ENCODE measurements around the gene GBP4.

GBP4 gene

DNA sequence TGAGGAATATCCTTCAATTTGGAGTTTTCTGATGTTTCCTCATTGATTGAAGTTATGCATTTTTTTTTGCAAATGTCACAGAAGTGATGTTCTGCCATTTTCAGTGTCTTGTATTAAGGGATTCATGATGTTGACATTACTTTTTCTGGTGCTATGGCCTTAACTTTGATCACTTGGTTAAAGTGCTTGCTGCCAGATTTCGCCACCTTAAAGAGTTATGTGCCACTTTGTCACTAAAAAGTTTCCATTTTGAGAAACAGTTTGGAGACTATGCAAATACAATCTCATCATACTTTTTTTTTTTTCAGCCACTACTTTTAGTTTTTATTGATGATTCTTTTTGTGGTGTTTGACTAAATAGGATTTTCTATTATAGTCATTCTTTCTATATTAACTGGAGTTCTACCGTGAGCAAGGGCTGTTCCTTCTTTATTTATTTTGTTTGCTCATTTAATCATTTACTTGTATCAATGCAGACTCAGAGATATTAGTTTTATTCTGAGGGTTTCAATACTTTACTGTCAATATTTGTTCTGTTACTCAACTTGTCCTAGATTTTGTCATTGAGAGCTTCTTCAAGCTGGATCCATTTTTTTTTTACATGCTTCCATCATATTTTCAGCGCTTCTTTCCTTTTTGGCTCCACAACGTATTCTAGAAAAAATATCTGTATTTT, 26.1 kb downstream of the GBP4 start:
- Histone ChIP-seq H3K79me2 (ENCODE audit: control insufficient read depth, insufficient read depth, low read length, unreplicated experiment) (no peaks in the 10 kb centered on the region), H3K27me3 (ENCODE audit: insufficient read depth, low read length) (no peaks in the 10 kb centered on the region), H3K4me1 (ENCODE audit: control insufficient read depth, insufficient read depth, low read length, unreplicated experiment) (no peaks in the 10 kb centered on the region), H2AFZ (ENCODE audit: low read length, unreplicated experiment) (no peak overlapping the region), H3K4me3 (ENCODE audit: low read depth, low read length) (no peak overlapping the region), H3K27ac (ENCODE audit: low read depth, low read length) (no peak overlapping the region), H3K36me3 (ENCODE audit: insufficient read depth, low read length) (no peaks in the 10 kb centered on the region)

GRCh38 chr1:89171067-89171438, 27.7 kb downstream of the GBP4 start:
- H3K27me3 ChIP-seq (ENCODE audit: insufficient read depth, low read length) = no peaks in the 10 kb centered on the region
- no peak overlapping the region for H3K4me3 ChIP-seq (ENCODE audit: low read depth, low read length)
- no peaks in the 10 kb centered on the region for H3K4me1 ChIP-seq (ENCODE audit: control insufficient read depth, insufficient read depth, low read length, unreplicated experiment)
- H3K79me2 ChIP-seq (ENCODE audit: control insufficient read depth, insufficient read depth, low read length, unreplicated experiment) = no peaks in the 10 kb centered on the region
- no peaks in the 10 kb centered on the region for H3K36me3 ChIP-seq (ENCODE audit: insufficient read depth, low read length)
- no peak overlapping the region for H2AFZ ChIP-seq (ENCODE audit: low read length, unreplicated experiment)
- no peak overlapping the region for H3K27ac ChIP-seq (ENCODE audit: low read depth, low read length)

DNA sequence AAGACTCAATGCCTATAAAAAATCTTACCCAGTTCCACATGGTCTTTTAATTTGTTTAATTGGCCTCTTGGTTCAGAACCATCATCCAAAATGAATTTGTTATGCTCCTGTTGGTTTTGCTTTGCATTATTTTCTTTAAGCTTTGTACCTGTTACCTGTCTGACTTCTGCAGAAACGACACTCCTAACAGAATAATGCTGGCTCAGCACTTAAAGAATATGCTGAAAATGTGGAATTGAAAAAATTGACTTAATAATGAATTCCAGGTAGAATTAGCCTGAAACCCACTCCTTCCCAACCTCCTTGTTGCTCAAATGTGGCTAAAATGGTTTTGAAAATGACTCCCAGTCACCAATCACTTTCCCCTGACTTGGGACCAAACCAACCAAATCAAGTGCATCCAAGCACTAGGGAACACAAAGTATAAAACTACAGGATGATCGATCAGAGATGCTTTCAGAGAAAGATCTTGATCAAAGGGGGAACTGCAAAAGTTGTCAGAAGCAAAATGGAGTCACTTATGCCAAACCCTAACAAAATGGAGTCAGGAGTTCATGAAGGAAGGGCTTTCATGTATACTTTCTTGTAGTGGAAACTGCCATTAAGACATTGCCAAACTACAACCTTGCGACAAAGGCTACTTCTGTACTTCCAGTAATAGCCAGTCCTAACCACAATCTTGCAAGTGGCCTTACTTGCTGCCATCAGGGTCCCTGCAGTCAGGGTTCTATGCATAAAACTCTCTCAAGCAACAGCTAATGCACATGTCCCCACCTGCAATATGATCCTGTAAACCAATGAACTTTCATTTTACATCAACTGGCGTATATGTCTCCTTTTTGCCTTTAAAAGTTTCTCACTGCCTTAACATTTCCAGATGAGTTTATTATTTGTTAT, 28.3 kb downstream of the GBP4 start:
- no peaks in the 10 kb centered on the region for H3K27me3 ChIP-seq (ENCODE audit: insufficient read depth, low read length)
- H3K36me3 ChIP-seq (ENCODE audit: insufficient read depth, low read length) = no peaks in the 10 kb centered on the region
- no peak overlapping the region for H3K27ac ChIP-seq (ENCODE audit: low read depth, low read length)
- H3K4me3 ChIP-seq (ENCODE audit: low read depth, low read length) = no peak overlapping the region
- H2AFZ ChIP-seq (ENCODE audit: low read length, unreplicated experiment) = no peak overlapping the region
- H3K4me1 ChIP-seq (ENCODE audit: control insufficient read depth, insufficient read depth, low read length, unreplicated experiment) = no peaks in the 10 kb centered on the region
- H3K79me2 ChIP-seq (ENCODE audit: control insufficient read depth, insufficient read depth, low read length, unreplicated experiment) = no peaks in the 10 kb centered on the region

DNA sequence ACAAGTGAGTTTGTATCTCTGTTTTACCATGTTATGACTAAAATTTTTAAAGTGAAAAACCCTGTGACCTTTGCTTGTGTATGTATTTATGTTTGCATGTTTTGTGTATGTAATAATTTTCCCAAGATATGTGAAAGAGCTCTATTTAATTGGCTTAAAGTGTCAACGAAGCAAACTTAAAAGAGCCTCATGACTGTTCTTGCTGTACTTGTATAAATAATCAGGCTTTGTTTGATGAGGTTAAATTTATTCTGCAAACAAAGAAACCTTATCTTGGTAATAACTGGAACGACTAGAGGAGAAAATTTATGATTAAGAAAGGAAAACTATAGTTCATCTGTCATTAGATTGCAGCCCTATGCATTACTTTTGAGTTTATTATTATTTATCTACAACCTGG, 29.6 kb downstream of the GBP4 start:
- H3K4me3 ChIP-seq (ENCODE audit: low read depth, low read length) = no peak overlapping the region
- H3K4me1 ChIP-seq (ENCODE audit: control insufficient read depth, insufficient read depth, low read length, unreplicated experiment) = no peaks in the 10 kb centered on the region
- H3K27me3 ChIP-seq (ENCODE audit: insufficient read depth, low read length) = no peaks in the 10 kb centered on the region
- H3K79me2 ChIP-seq (ENCODE audit: control insufficient read depth, insufficient read depth, low read length, unreplicated experiment) = no peaks in the 10 kb centered on the region
- no peaks in the 10 kb centered on the region for H3K36me3 ChIP-seq (ENCODE audit: insufficient read depth, low read length)
- no peak overlapping the region for H3K27ac ChIP-seq (ENCODE audit: low read depth, low read length)
- H2AFZ ChIP-seq (ENCODE audit: low read length, unreplicated experiment) = no peak overlapping the region

GRCh38 chr1:89167590-89168230, 31.0 kb downstream of the GBP4 start:
- H3K79me2 ChIP-seq (ENCODE audit: control insufficient read depth, insufficient read depth, low read length, unreplicated experiment) = no peaks in the 10 kb centered on the region
- H3K4me1 ChIP-seq (ENCODE audit: control insufficient read depth, insufficient read depth, low read length, unreplicated experiment) = no peaks in the 10 kb centered on the region
- no peak overlapping the region for H3K4me3 ChIP-seq (ENCODE audit: low read depth, low read length)
- no peaks in the 10 kb centered on the region for H3K27me3 ChIP-seq (ENCODE audit: insufficient read depth, low read length)
- H3K27ac ChIP-seq (ENCODE audit: low read depth, low read length) = no peak overlapping the region
- no peaks in the 10 kb centered on the region for H3K36me3 ChIP-seq (ENCODE audit: insufficient read depth, low read length)
- H2AFZ ChIP-seq (ENCODE audit: low read length, unreplicated experiment) = no peak overlapping the region

GRCh38 chr1:89166705-89167104, 32.0 kb downstream of the GBP4 start:
- no peak overlapping the region for H3K27ac ChIP-seq (ENCODE audit: low read depth, low read length)
- no peak overlapping the region for H3K4me3 ChIP-seq (ENCODE audit: low read depth, low read length)
- H3K27me3 ChIP-seq (ENCODE audit: insufficient read depth, low read length) = no peaks in the 10 kb centered on the region
- H3K36me3 ChIP-seq (ENCODE audit: insufficient read depth, low read length) = no peaks in the 10 kb centered on the region
- H3K4me1 ChIP-seq (ENCODE audit: control insufficient read depth, insufficient read depth, low read length, unreplicated experiment) = no peaks in the 10 kb centered on the region
- H3K79me2 ChIP-seq (ENCODE audit: control insufficient read depth, insufficient read depth, low read length, unreplicated experiment) = no peaks in the 10 kb centered on the region
- no peak overlapping the region for H2AFZ ChIP-seq (ENCODE audit: low read length, unreplicated experiment)

DNA sequence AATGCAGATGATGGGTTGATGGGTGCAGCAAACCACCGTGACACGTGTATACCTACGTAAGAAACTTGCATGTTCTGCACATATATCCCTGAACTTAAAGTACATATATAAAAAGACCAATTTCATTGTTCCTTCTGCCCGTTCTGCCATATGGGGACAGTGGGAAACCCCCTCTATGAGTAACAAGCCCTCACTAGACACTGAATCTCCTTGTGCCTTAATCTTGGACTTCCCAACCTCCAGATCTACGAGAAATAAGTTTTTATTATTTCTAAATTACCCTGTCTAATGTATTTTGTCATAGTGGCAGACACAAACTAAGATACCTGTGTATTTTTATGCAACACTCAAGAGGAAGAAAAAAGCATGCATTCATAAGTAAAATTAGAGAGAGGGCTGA, 32.9 kb downstream of the GBP4 start:
- Histone ChIP-seq H3K4me3 (ENCODE audit: low read depth, low read length) (no peak overlapping the region), H2AFZ (ENCODE audit: low read length, unreplicated experiment) (no peak overlapping the region), H3K79me2 (ENCODE audit: control insufficient read depth, insufficient read depth, low read length, unreplicated experiment) (no peaks in the 10 kb centered on the region), H3K27ac (ENCODE audit: low read depth, low read length) (no peak overlapping the region), H3K4me1 (ENCODE audit: control insufficient read depth, insufficient read depth, low read length, unreplicated experiment) (no peaks in the 10 kb centered on the region), H3K27me3 (ENCODE audit: insufficient read depth, low read length) (no peaks in the 10 kb centered on the region), H3K36me3 (ENCODE audit: insufficient read depth, low read length) (no peaks in the 10 kb centered on the region)

GRCh38 chr1:89151047-89151446, 47.7 kb downstream of the GBP4 start:
- Histone ChIP-seq H3K27me3 (ENCODE audit: insufficient read depth, low read length) (peaks cover 7% of the 10 kb centered on the region; the same call in 1 of the 2 replicates), H2AFZ (ENCODE audit: low read length, unreplicated experiment) (no peak overlapping the region), H3K36me3 (ENCODE audit: insufficient read depth, low read length) (no peaks in the 10 kb centered on the region), H3K27ac (ENCODE audit: low read depth, low read length) (no peak overlapping the region), H3K4me3 (ENCODE audit: low read depth, low read length) (no peak overlapping the region), H3K4me1 (ENCODE audit: control insufficient read depth, insufficient read depth, low read length, unreplicated experiment) (no peaks in the 10 kb centered on the region), H3K79me2 (ENCODE audit: control insufficient read depth, insufficient read depth, low read length, unreplicated experiment) (no peaks in the 10 kb centered on the region)

DNA sequence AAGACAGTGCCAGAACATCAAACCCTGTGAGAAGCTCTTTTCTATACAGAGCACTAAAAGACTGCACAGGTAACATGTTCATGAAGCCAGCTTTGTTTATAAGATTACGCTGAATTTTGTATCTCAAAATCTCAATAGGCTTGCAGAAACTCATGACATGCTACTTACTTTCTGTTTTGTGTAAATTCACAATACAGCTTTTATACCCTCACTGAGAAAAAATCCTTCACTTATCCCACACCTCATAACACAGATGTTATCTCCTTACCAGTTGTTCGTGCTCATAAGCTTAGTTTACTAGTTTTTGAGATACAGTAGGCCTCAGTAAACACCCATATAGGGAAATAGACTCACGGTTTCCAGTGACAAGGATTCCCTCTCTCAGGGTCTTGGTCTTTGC, 48.8 kb downstream of the GBP4 start:
- H3K4me1 ChIP-seq (ENCODE audit: control insufficient read depth, insufficient read depth, low read length, unreplicated experiment) = no peaks in the 10 kb centered on the region
- H3K27ac ChIP-seq (ENCODE audit: low read depth, low read length) = no peak overlapping the region
- peaks cover 7% of the 10 kb centered on the region; the same call in 1 of the 2 replicates for H3K27me3 ChIP-seq (ENCODE audit: insufficient read depth, low read length)
- H3K36me3 ChIP-seq (ENCODE audit: insufficient read depth, low read length) = no peaks in the 10 kb centered on the region
- no peaks in the 10 kb centered on the region for H3K79me2 ChIP-seq (ENCODE audit: control insufficient read depth, insufficient read depth, low read length, unreplicated experiment)
- H3K4me3 ChIP-seq (ENCODE audit: low read depth, low read length) = no peak overlapping the region
- H2AFZ ChIP-seq (ENCODE audit: low read length, unreplicated experiment) = no peak overlapping the region

DNA sequence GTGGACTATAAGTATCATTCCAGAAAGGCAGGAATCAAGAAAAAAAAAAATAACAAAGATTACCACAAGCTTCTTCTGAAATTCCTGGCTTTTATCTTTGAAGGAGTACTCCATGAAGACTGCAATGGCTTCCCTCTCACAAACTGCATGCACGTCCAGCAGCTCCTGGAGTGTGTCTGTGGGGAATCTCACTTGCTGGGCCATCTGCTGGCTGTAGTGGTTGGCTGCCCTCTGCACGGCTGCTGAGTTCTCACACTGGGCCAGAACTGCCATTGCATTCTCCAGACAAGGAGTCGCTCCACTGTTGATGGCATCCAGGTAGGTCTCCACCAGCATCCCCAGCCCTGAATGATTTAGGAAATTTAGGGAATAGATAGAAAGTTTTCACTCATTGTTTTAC, 49.5 kb downstream of the GBP4 start:
- Histone ChIP-seq H3K27ac (ENCODE audit: low read depth, low read length) (no peak overlapping the region), H3K27me3 (ENCODE audit: insufficient read depth, low read length) (peaks cover 7% of the 10 kb centered on the region; the same call in 1 of the 2 replicates), H3K79me2 (ENCODE audit: control insufficient read depth, insufficient read depth, low read length, unreplicated experiment) (no peaks in the 10 kb centered on the region), H3K4me1 (ENCODE audit: control insufficient read depth, insufficient read depth, low read length, unreplicated experiment) (no peaks in the 10 kb centered on the region), H3K4me3 (ENCODE audit: low read depth, low read length) (no peak overlapping the region), H2AFZ (ENCODE audit: low read length, unreplicated experiment) (no peak overlapping the region), H3K36me3 (ENCODE audit: insufficient read depth, low read length) (no peaks in the 10 kb centered on the region)
